IMR-90 (cell line): Measurements from ENCODE around the gene NUBP2. TPM values are rescaled to one million over a fixed set of nuclear protein-coding genes. Genes with fewer than 3 reads are reported as not detected.

ENCODE experiments used
- ATAC-seq: fragments of 200-7000 bp; cut with Tn5 transposase; 2 replicates; pipeline ENCODE4 v1.9.1; 2020; ENCODE audit warnings: low read depth, mild to moderate bottlenecking, moderate library complexity
- BruUV-seq: library from RNA; stranded (reverse); fragments of 400-500 nt; replicated peaks from 2 replicates; lab custom pipeline; 2021; lab: Mats Ljungman, UMichigan
- CTCF ChIA-PET: fragments of 300-600 bp; formaldehyde crosslinking; extraction: SDS; loops from one replicate; lab custom pipeline; 2021; ENCODE audit warnings: antibody characterized with exemption; lab: Yijun Ruan, JAX
- POLR2A ChIA-PET: fragments of 300-600 bp; sonication (Branson Sonifier 250); formaldehyde crosslinking; loops from one replicate; lab custom pipeline; 2022; ENCODE audit warnings: antibody characterized with exemption; ENCODE audit not compliant: unreplicated experiment; lab: Charles Lee
- DNase-seq: peaks from one replicate; pipeline ENCODE4 v3.0.0; 2013
- H2AFZ ChIP-seq: replicated peaks from 2 replicates; pipeline ENCODE3; 2013; ENCODE audit warnings: low read length, mild to moderate bottlenecking; ENCODE audit not compliant: poor library complexity
- H2AK5ac ChIP-seq: 2 replicates; pipeline ENCODE4 v1.6.1; 2013; ENCODE audit warnings: low read depth, low read length, inconsistent platforms
- H2AK9ac ChIP-seq: replicated peaks from 2 replicates; pipeline ENCODE3; 2013; ENCODE audit warnings: mild to moderate bottlenecking, low read depth, low read length, moderate library complexity; ENCODE audit not compliant: poor library complexity
- H2BK120ac ChIP-seq: 2 replicates; pipeline ENCODE4 v1.6.1; 2013; ENCODE audit warnings: low read depth, low read length, inconsistent platforms
- H2BK15ac ChIP-seq: 3 replicates; pipeline ENCODE4 v1.6.1; 2013; ENCODE audit warnings: low read depth, low read length, inconsistent platforms
- H2BK20ac ChIP-seq: 2 replicates; pipeline ENCODE4 v1.6.1; 2013; ENCODE audit warnings: low read depth, mild to moderate bottlenecking, inconsistent platforms, low read length, moderate library complexity
- H2BK5ac ChIP-seq: 2 replicates; pipeline ENCODE4 v1.6.1; 2013; ENCODE audit warnings: mild to moderate bottlenecking, low read depth, low read length, inconsistent platforms; ENCODE audit not compliant: poor library complexity, severe bottlenecking
- H3K14ac ChIP-seq: replicated peaks from 2 replicates; pipeline ENCODE4 v1.6.1; 2013; ENCODE audit warnings: low read depth, low read length, inconsistent platforms
- H3K18ac ChIP-seq: 2 replicates; pipeline ENCODE4 v1.6.1; 2013; ENCODE audit warnings: low read depth, low read length, control low read depth
- H3K23ac ChIP-seq: 2 replicates; pipeline ENCODE4 v1.6.1; 2013; ENCODE audit warnings: low read depth, low read length, inconsistent platforms
- H3K27ac ChIP-seq: 2 replicates; pipeline ENCODE4 v1.5.1; 2013; ENCODE audit warnings: mild to moderate bottlenecking, control low read depth, low read length; ENCODE audit not compliant: insufficient read depth
- H3K27me3 ChIP-seq: 2 replicates; pipeline ENCODE4 v1.6.1; 2013; ENCODE audit warnings: low read length; ENCODE audit not compliant: control insufficient read depth, insufficient read depth
- H3K36me3 ChIP-seq: 2 replicates; pipeline ENCODE4 v1.6.1; 2013; ENCODE audit warnings: low read length, mixed read lengths; ENCODE audit not compliant: control insufficient read depth, insufficient read depth
- H3K4ac ChIP-seq: 2 replicates; pipeline ENCODE4 v1.6.1; 2013; ENCODE audit warnings: low read depth, low read length, inconsistent platforms
- H3K4me1 ChIP-seq: 2 replicates; pipeline ENCODE4 v1.6.1; 2013; ENCODE audit warnings: low read length, mixed read lengths; ENCODE audit not compliant: control insufficient read depth, insufficient read depth
- H3K4me2 ChIP-seq: 2 replicates; pipeline ENCODE4 v1.6.1; 2013; ENCODE audit warnings: low read depth, mild to moderate bottlenecking, control low read depth, low read length, moderate library complexity
- H3K4me3 ChIP-seq: 2 replicates; pipeline ENCODE4 v1.5.1; 2013; ENCODE audit warnings: low read depth, mild to moderate bottlenecking, control low read depth, low read length, moderate library complexity; ENCODE audit not compliant: insufficient read depth
- H3K56ac ChIP-seq: 2 replicates; pipeline ENCODE4 v1.6.1; 2013; ENCODE audit warnings: low read length, inconsistent platforms; ENCODE audit not compliant: insufficient read depth; ENCODE audit errors: extremely low read depth
- H3K79me1 ChIP-seq, 2 experiments: 2 replicates each; pipeline ENCODE4 v1.6.1; 2013; ENCODE audit warnings: low read length in 2 of 2, inconsistent platforms in 1 of 2, low read depth in 1 of 2
- H3K9ac ChIP-seq: 2 replicates; pipeline ENCODE4 v1.6.1; 2013; ENCODE audit warnings: low read depth, low read length, control low read depth
- H3K9me1 ChIP-seq: 2 replicates; pipeline ENCODE4 v1.6.1; 2013; ENCODE audit warnings: low read length, inconsistent platforms; ENCODE audit not compliant: insufficient read depth
- H3K9me3 ChIP-seq: 2 replicates; pipeline ENCODE4 v1.6.1; 2013; ENCODE audit warnings: low read length; ENCODE audit not compliant: control insufficient read depth, insufficient read depth
- H4K20me1 ChIP-seq: 2 replicates; pipeline ENCODE4 v1.6.1; 2013; ENCODE audit warnings: low read length, inconsistent platforms; ENCODE audit not compliant: insufficient read depth
- H4K5ac ChIP-seq: 2 replicates; pipeline ENCODE4 v1.6.1; 2013; ENCODE audit warnings: mild to moderate bottlenecking, low read depth, low read length, control low read depth
- H4K8ac ChIP-seq, 2 experiments: 2 replicates each; pipeline ENCODE4 v1.6.1; 2013; ENCODE audit warnings: low read depth in 2 of 2, low read length in 2 of 2, control low read depth in 1 of 2, inconsistent platforms in 1 of 2
- H4K91ac ChIP-seq: 2 replicates; pipeline ENCODE4 v1.6.1; 2013; ENCODE audit warnings: low read depth, low read length, inconsistent platforms; ENCODE audit not compliant: insufficient read depth
- CEBPB ChIP-seq: IDR thresholded peaks from 2 replicates; pipeline ENCODE4 v1.6.1; 2012; ENCODE audit warnings: low read depth, low read length, improper control_type of control experiment
- CHD1 ChIP-seq: IDR thresholded peaks from 2 replicates; pipeline ENCODE4 v1.6.1; 2012; ENCODE audit warnings: low read depth, low read length, improper control_type of control experiment
- FOS ChIP-seq: fragments of 150-350 bp; IDR thresholded peaks from 2 replicates; pipeline ENCODE4 v1.6.1; 2016; ENCODE audit warnings: low read depth, low read length
- MXI1 ChIP-seq: IDR thresholded peaks from 2 replicates; pipeline ENCODE4 v1.6.1; 2012; ENCODE audit warnings: low read depth, mild to moderate bottlenecking, low read length, moderate library complexity, borderline replicate concordance
- NFE2L2 ChIP-seq: fragments of 150-350 bp; IDR thresholded peaks from 2 replicates; pipeline ENCODE4 v1.6.1; 2016; ENCODE audit warnings: low read depth, mild to moderate bottlenecking, low read length
- RAD21 ChIP-seq: IDR thresholded peaks from 2 replicates; pipeline ENCODE4 v1.6.1; 2012; ENCODE audit warnings: low read length, improper control_type of control experiment
- WGBS, 2 experiments: methylation state at CpG; one replicate each; pipeline versions ENCODE4 v1.1.5 to v1.1.7; 2013; ENCODE audit warnings: missing lambda C conversion rate in 2 of 2; ENCODE audit not compliant: insufficient read length in 1 of 2; ENCODE audit errors: extremely low coverage in 2 of 2; 5-methylcytosine and 5-hydroxymethylcytosine counted together
- dilution Hi-C: fragments of 300-500 bp; cut with HindIII; formaldehyde crosslinking; loops from one replicate; pipeline ENCODE4 v1.14.3; 2018; ENCODE audit warnings: low sequenced_read_pairs; ENCODE audit not compliant: unreplicated experiment
- in situ Hi-C: fragments of 300-500 bp; cut with MboI; formaldehyde crosslinking; loops from 3 replicates; pipeline ENCODE4 v1.14.3; 2019; ENCODE audit warnings: low sequenced_read_pairs, inconsistent platforms, mixed read lengths
- intact Hi-C: fragments of 100-400 bp; cut with micrococcal nuclease; formaldehyde crosslinking; loops from 2 replicates; pipeline ENCODE4 v1.10.0; 2022
- polyA plus RNA-seq, 3 experiments: library from polyadenylated mRNA; depleted of rRNA; stranded (reverse); fragments of >200 nt; gene quantifications; 2 replicates each; pipeline ENCODE4 v1.2.3, GENCODE V29; 2012; ENCODE audit warnings: low replicate concordance in 1 of 3
- total RNA-seq: library from RNA; depleted of rRNA; stranded (reverse); fragments of >200 nt; gene quantifications from 2 replicates; pipeline ENCODE4 v1.2.3, GENCODE V29; 2012

NUBP2 gene
- total and polyA plus RNA-seq, 2 of the 4 experiments (the other 2 are of a cell fraction), result 62.6 to 131 TPM

GRCh38 chr16:1765826-1766225 lies 16.9 kb upstream of the NUBP2 start:
- Histone ChIP-seq H4K91ac (no peak overlapping the region), H3K4me2 (no peak overlapping the region), H2AK5ac (no peak overlapping the region), H3K79me1 (peaks cover 0 to 12% of the 10 kb centered on the region in 2 experiments; a peak in 1 of 4 replicates), H3K4me3 (no peak overlapping the region), H2AK9ac (no peak overlapping the region), H2BK15ac (no peak overlapping the region), H3K27me3 (no peaks in the 10 kb centered on the region), H3K4ac (no peak overlapping the region), H4K8ac (no peak overlapping the region), H2AFZ (no peak overlapping the region), H2BK120ac (no peak overlapping the region), H2BK20ac (no peak overlapping the region), H3K23ac (no peak overlapping the region), H4K20me1 (peaks cover 17% of the 10 kb centered on the region), H3K9ac (no peak overlapping the region), H3K36me3 (peaks cover 72% of the 10 kb centered on the region), H2BK5ac (no peak overlapping the region), H3K56ac (no peak overlapping the region), H3K4me1 (no peaks in the 10 kb centered on the region), H3K18ac (no peak overlapping the region), H3K9me1 (no peaks in the 10 kb centered on the region), H3K9me3 (no peaks in the 10 kb centered on the region), H4K5ac (no peak overlapping the region), H3K27ac (no peak overlapping the region), H3K14ac (no peak overlapping the region)
- 98% methylated on average over 11 of the region's 22 CpGs; no CpG with 5 or more reads in 1 of the 2 experiments for WGBS, 2 experiments
- CTCF ChIA-PET, result no interaction called here
- in situ Hi-C loops, result no loop called here
- DNase-seq (no peak), ATAC-seq (no peak)
- dilution Hi-C loops, result no loop called here
- intact Hi-C loops, result no loop called here
- no TSS peak for BruUV-seq
- TF ChIP-seq RAD21 (no peak), FOS (no peak), CHD1 (no peak), MXI1 (no peak), NFE2L2 (no peak), CEBPB (no peak)
- POLR2A ChIA-PET, result no interaction called here
